Loucy (cell line): ENCODE data around the gene RAB29.
"Not testable (repeated sequence)": the region's sequence is repeated elsewhere in the genome, so short reads cannot be mapped to it uniquely, and the experiment has no call there.

Experiments
- H2AFZ ChIP-seq: fragments of 200-600 bp; sonication (generic); 2 replicates; pipeline ENCODE4 v1.6.0; 2016; ENCODE audit warnings: antibody characterized with exemption, mild to moderate bottlenecking, low read length, moderate library complexity
- H3F3A ChIP-seq: fragments of 200-600 bp; 2 replicates; pipeline ENCODE4 v1.6.0; 2016; ENCODE audit warnings: antibody characterized with exemption, low read depth, mild to moderate bottlenecking
- H3K27me3 ChIP-seq: fragments of 200-600 bp; sonication (generic); 2 replicates; pipeline ENCODE4 v1.6.1; 2014; ENCODE audit warnings: low read length, mild to moderate bottlenecking; ENCODE audit not compliant: insufficient read depth, poor library complexity, severe bottlenecking
- H3K36me3 ChIP-seq: fragments of 200-600 bp; sonication (generic); 2 replicates; pipeline ENCODE4 v1.6.1; 2016; ENCODE audit warnings: low read length; ENCODE audit not compliant: insufficient read depth
- H3K4me1 ChIP-seq: fragments of 200-600 bp; sonication (generic); 2 replicates; pipeline ENCODE4 v1.5.1; 2014; ENCODE audit warnings: low read length, mild to moderate bottlenecking; ENCODE audit not compliant: insufficient read depth, poor library complexity, severe bottlenecking
- H3K4me2 ChIP-seq: fragments of 200-600 bp; sonication (generic); 2 replicates; pipeline ENCODE4 v1.6.0; 2014; ENCODE audit warnings: antibody characterized with exemption, low read length, low read depth, mild to moderate bottlenecking; ENCODE audit not compliant: poor library complexity, severe bottlenecking
- H3K4me3 ChIP-seq: fragments of 200-600 bp; sonication (generic); 2 replicates; pipeline ENCODE4 v1.5.1; 2014; ENCODE audit warnings: low read length, mild to moderate bottlenecking, mixed read lengths; ENCODE audit not compliant: poor library complexity, severe bottlenecking
- H3K79me2 ChIP-seq: fragments of 200-600 bp; sonication (generic); 2 replicates; pipeline ENCODE4 v1.6.1; 2014; ENCODE audit warnings: low read length; ENCODE audit not compliant: insufficient read depth
- H3K9ac ChIP-seq: fragments of 200-600 bp; sonication (generic); 2 replicates; pipeline ENCODE4 v1.6.0; 2014; ENCODE audit warnings: mild to moderate bottlenecking, low read depth, low read length, moderate library complexity; ENCODE audit not compliant: poor library complexity, severe bottlenecking
- H3K9me2 ChIP-seq: fragments of 200-600 bp; sonication (generic); replicated peaks from 2 replicates; pipeline ENCODE4 v1.6.1; 2016; ENCODE audit warnings: low read depth, low read length, mixed read lengths
- H3K9me3 ChIP-seq: fragments of 200-600 bp; sonication (generic); 2 replicates; pipeline ENCODE4 v1.6.1; 2014; ENCODE audit warnings: mild to moderate bottlenecking, antibody characterized with exemption, low read length, low read depth; ENCODE audit not compliant: insufficient read depth
- H4K20me1 ChIP-seq: fragments of 200-600 bp; sonication (generic); 2 replicates; pipeline ENCODE4 v1.6.0; 2014; ENCODE audit warnings: antibody characterized with exemption, low read length, mild to moderate bottlenecking; ENCODE audit not compliant: insufficient read depth, poor library complexity, severe bottlenecking
- CTCF ChIP-seq: fragments of 200-600 bp; sonication (generic); conservative IDR thresholded peaks from 2 replicates; pipeline ENCODE4 v1.5.1; 2014; ENCODE audit warnings: mild to moderate bottlenecking, antibody characterized with exemption, low read length
- EZH2phosphoT487 ChIP-seq: fragments of 200-600 bp; IDR thresholded peaks from 2 replicates; pipeline ENCODE4 v1.6.1; 2018; ENCODE audit warnings: antibody characterized with exemption, mild to moderate bottlenecking, moderate library complexity, borderline replicate concordance

The RAB29 gene

DNA sequence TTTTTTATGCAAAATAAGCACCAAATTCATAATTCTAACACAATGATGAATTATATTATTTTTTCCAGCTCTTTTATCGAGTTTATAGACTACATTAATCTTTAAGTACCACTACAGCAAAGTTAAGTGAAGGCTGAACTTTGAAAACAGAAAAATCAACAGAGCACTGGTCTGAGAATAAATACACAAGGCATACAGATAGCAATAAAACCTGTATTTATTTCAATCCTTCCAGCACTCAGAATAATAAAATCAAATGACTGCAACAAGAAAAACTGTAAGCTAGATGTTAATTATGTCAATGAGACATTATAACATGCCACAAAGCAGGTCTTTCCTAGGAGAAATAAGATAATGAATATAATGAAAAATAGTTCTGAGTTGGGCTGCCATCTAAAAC lies 49.8 kb downstream of the RAB29 start:
- H3K4me2 ChIP-seq: no peak overlapping the region
- H3K4me1 ChIP-seq: no peaks in the 10 kb centered on the region
- H3K79me2 ChIP-seq: peaks cover 66% of the 10 kb centered on the region
- TF ChIP-seq CTCF (no peak), EZH2phosphoT487 (no peak)
- H2AFZ ChIP-seq: no peak overlapping the region
- no peaks in the 10 kb centered on the region for H3F3A ChIP-seq
- H4K20me1 ChIP-seq: peaks cover 60% of the 10 kb centered on the region
- no peaks in the 10 kb centered on the region for H3K27me3 ChIP-seq
- no peaks in the 10 kb centered on the region for H3K9me2 ChIP-seq
- no peak overlapping the region for H3K4me3 ChIP-seq
- H3K9me3 ChIP-seq: no peaks in the 10 kb centered on the region
- no peak overlapping the region for H3K9ac ChIP-seq
- peaks cover 87% of the 10 kb centered on the region for H3K36me3 ChIP-seq

- not testable (repeated sequence) for H3K4me2 ChIP-seq, H3K27me3 ChIP-seq, H3K9me3 ChIP-seq, H3K9ac ChIP-seq, H3K4me3 ChIP-seq, H3F3A ChIP-seq, H3K4me1 ChIP-seq, H3K9me2 ChIP-seq, H2AFZ ChIP-seq
- Histone ChIP-seq H3K36me3 (peaks cover 98% of the 10 kb centered on the region), H4K20me1 (peaks cover 33% of the 10 kb centered on the region), H3K79me2 (peaks cover 23% of the 10 kb centered on the region)
Measured at GRCh38 chr1:205720740-205721139, 54.5 kb downstream of the RAB29 start.

- Histone ChIP-seq H3K36me3 (peaks cover 96% of the 10 kb centered on the region), H3K4me1 (no peaks in the 10 kb centered on the region), H3K9ac (no peak overlapping the region), H3K27me3 (no peaks in the 10 kb centered on the region), H3K9me3 (no peaks in the 10 kb centered on the region), H3K79me2 (peaks cover 14% of the 10 kb centered on the region; the same call in 1 of the 2 replicates), H3F3A (0 out of 2 replicates have a peak, but pooled peaks cover 6% of the 10 kb centered on the region), H4K20me1 (peaks cover 24% of the 10 kb centered on the region), H3K4me2 (no peak overlapping the region), H2AFZ (no peak overlapping the region), H3K9me2 (no peaks in the 10 kb centered on the region), H3K4me3 (no peak overlapping the region)
- no peak for TF ChIP-seq EZH2phosphoT487
- no peak for TF ChIP-seq CTCF
Measured at GRCh38 chr1:205719762-205720161, 55.5 kb downstream of the RAB29 start.

- no peaks in the 10 kb centered on the region for H3K9me2 ChIP-seq
- peaks cover 88% of the 10 kb centered on the region for H3K36me3 ChIP-seq
- H3K9ac ChIP-seq: no peak overlapping the region
- H3K4me2 ChIP-seq: no peak overlapping the region
- no peak for TF ChIP-seq CTCF
- no peak overlapping the region for H2AFZ ChIP-seq
- peaks cover 19% of the 10 kb centered on the region for H4K20me1 ChIP-seq
- no peak overlapping the region for H3K4me3 ChIP-seq
- H3K4me1 ChIP-seq: no peaks in the 10 kb centered on the region
- H3F3A ChIP-seq: 0 out of 2 replicates have a peak, but pooled peaks cover 6% of the 10 kb centered on the region
- no peaks in the 10 kb centered on the region for H3K27me3 ChIP-seq
- H3K79me2 ChIP-seq: peaks cover 7% of the 10 kb centered on the region; the same call in 1 of the 2 replicates
- no peaks in the 10 kb centered on the region for H3K9me3 ChIP-seq
Measured at GRCh38 chr1:205719015-205719414, 56.3 kb downstream of the RAB29 start.
